ENCODE measurements around the gene RNASE7.

Gene RNASE7

GRCh38 chr14:21072781-21073339, 30.7 kb downstream of the RNASE7 start:
- Histone ChIP-seq H3K4me1 (ENCODE audit: control insufficient read depth, insufficient read depth, low read length) (peaks cover 16% of the 10 kb centered on the region), H3K36me3 (ENCODE audit: control insufficient read depth in 2 of 2, insufficient read depth in 1 of 2, low read length in 2 of 2) (peaks cover 0 to 47% of the 10 kb centered on the region in 2 experiments; a peak in 1 of 3 replicates), H3K4me3 (ENCODE audit: low read depth, low read length) (no peak overlapping the region), H3K9me3 (ENCODE audit: control insufficient read depth, insufficient read depth, low read depth, low read length) (no peaks in the 10 kb centered on the region), H3K27ac (ENCODE audit: extremely low read depth, low read depth, low read length) (no peak overlapping the region)
- TF ChIP-seq ZNF19 (tag by site-specific recombination; IDR thresholded peaks at IDR 0.05; ENCODE audit: low read depth) (no peak), ZNF280D (tag by site-specific recombination; IDR thresholded peaks at IDR 0.05) (no peak), ZNF548 (tag by site-specific recombination; IDR thresholded peaks at IDR 0.05) (no peak), ZSCAN23 (tag by site-specific recombination; IDR thresholded peaks at IDR 0.05) (no peak), HOXD13 (CRISPR knock-in tag; IDR thresholded peaks at IDR 0.05; ENCODE audit: borderline replicate concordance) (no peak), ZNF664 (tag by site-specific recombination; IDR thresholded peaks at IDR 0.05) (no peak), ZNF747 (tag by site-specific recombination; IDR thresholded peaks at IDR 0.05) (no peak)
- ChIA-PET POLR2A (interaction anchor here (3.7 kb wide), 1 partner anchor 13 kb away, joined by 71 read pairs; no protein-coding TSS in a partner anchor), CTCF (interaction anchor here (1.0 to 4.3 kb wide), 4 partner anchors 20 to 102 kb away, joined by 3 to 64 read pairs (median 50); no protein-coding TSS in a partner anchor)

DNA sequence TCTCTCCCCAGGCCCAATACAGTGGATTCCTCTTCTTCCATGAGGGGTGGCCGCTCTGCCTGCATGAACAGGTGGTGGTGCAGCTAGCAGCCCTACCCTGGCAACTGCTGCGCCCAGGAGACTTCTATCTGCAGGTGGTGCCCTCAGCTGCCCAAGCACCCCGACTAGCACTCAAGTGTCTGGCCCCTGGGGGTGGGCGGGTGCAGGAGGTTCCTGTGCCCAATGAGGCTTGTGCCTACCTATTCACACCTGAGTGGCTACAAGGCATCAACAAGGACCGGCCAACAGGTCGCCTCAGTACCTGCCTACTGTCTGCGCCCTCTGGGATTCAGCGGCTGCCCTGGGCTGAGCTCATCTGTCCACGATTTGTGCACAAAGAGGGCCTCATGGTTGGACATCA, 31.8 kb downstream of the RNASE7 start:
- peaks cover 0 to 58% of the 10 kb centered on the region in 2 experiments; a peak in 1 of 3 replicates for H3K36me3 ChIP-seq (ENCODE audit: control insufficient read depth in 2 of 2, insufficient read depth in 1 of 2, low read length in 2 of 2)
- TF ChIP-seq SALL2 (tag by site-specific recombination; IDR thresholded peaks at IDR 0.05; ENCODE audit: borderline replicate concordance) (no peak), ZNF433 (tag by site-specific recombination; IDR thresholded peaks at IDR 0.05; ENCODE audit: low read depth) (no peak), PRDM6 (tag by site-specific recombination; IDR thresholded peaks at IDR 0.05) (no peak), ZNF169 (tag by site-specific recombination; IDR thresholded peaks at IDR 0.05) (no peak), REPIN1 (tag by site-specific recombination; IDR thresholded peaks at IDR 0.05; ENCODE audit: low read depth) (no peak), ZNF791 (tag by site-specific recombination; IDR thresholded peaks at IDR 0.05) (no peak), SCRT2 (tag by site-specific recombination; IDR thresholded peaks at IDR 0.05) (no peak), ZNF335 (tag by site-specific recombination; conservative IDR thresholded peaks at IDR 0.05) (no peak), HOXA7 (CRISPR knock-in tag; IDR thresholded peaks at IDR 0.05; ENCODE audit: borderline replicate concordance) (no peak), ZEB2 (tag by site-specific recombination; IDR thresholded peaks at IDR 0.05) (no peak), GLI2 (tag by site-specific recombination; IDR thresholded peaks at IDR 0.05; ENCODE audit: borderline replicate concordance, low read depth) (no peak), ZBTB21 (tag by site-specific recombination; IDR thresholded peaks at IDR 0.05) (no peak), KLF16 (tag by site-specific recombination; IDR thresholded peaks at IDR 0.05) (no peak), ZNF747 (tag by site-specific recombination; IDR thresholded peaks at IDR 0.05) (no peak), ZNF560 (tag by site-specific recombination; IDR thresholded peaks at IDR 0.05; ENCODE audit: borderline replicate concordance) (no peak), EGR2 (tag by site-specific recombination; IDR thresholded peaks at IDR 0.05; ENCODE audit: low read depth) (no peak), ZSCAN23 (tag by site-specific recombination; IDR thresholded peaks at IDR 0.05) (no peak), ZNF366 (tag by site-specific recombination; conservative IDR thresholded peaks at IDR 0.05) (no peak)
- TF ChIP-seq, protein P1, sequence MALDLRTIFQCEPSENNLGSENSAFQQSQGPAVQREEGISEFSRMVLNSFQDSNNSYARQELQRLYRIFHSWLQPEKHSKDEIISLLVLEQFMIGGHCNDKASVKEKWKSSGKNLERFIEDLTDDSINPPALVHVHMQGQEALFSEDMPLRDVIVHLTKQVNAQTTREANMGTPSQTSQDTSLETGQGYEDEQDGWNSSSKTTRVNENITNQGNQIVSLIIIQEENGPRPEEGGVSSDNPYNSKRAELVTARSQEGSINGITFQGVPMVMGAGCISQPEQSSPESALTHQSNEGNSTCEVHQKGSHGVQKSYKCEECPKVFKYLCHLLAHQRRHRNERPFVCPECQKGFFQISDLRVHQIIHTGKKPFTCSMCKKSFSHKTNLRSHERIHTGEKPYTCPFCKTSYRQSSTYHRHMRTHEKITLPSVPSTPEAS (tag by site-specific recombination; IDR thresholded peaks at IDR 0.05): no peak
- H3K27ac ChIP-seq (ENCODE audit: extremely low read depth, low read depth, low read length): no peak overlapping the region
- ChIA-PET CTCF (interaction anchor here (4.1 to 4.3 kb wide), 2 partner anchors 31 to 59 kb away, joined by 39 to 61 read pairs; no protein-coding TSS in a partner anchor), POLR2A (no interaction called here)
- peaks cover 12% of the 10 kb centered on the region for H3K4me1 ChIP-seq (ENCODE audit: control insufficient read depth, insufficient read depth, low read length)
- no peak overlapping the region for H3K4me3 ChIP-seq (ENCODE audit: low read depth, low read length)
- no peaks in the 10 kb centered on the region for H3K9me3 ChIP-seq (ENCODE audit: control insufficient read depth, insufficient read depth, low read depth, low read length)

All from HEK293 (cell line).